ENCODE data around the gene CCNY. TPM values are rescaled to one million over a fixed set of nuclear protein-coding genes. Genes with fewer than 3 reads are reported as not detected.

Gene CCNY
- total RNA-seq (2022; extraction: Qiagen RNA extraction), result 47.0 to 52.6 TPM (median 51.5 TPM) in 5 replicates

DNA sequence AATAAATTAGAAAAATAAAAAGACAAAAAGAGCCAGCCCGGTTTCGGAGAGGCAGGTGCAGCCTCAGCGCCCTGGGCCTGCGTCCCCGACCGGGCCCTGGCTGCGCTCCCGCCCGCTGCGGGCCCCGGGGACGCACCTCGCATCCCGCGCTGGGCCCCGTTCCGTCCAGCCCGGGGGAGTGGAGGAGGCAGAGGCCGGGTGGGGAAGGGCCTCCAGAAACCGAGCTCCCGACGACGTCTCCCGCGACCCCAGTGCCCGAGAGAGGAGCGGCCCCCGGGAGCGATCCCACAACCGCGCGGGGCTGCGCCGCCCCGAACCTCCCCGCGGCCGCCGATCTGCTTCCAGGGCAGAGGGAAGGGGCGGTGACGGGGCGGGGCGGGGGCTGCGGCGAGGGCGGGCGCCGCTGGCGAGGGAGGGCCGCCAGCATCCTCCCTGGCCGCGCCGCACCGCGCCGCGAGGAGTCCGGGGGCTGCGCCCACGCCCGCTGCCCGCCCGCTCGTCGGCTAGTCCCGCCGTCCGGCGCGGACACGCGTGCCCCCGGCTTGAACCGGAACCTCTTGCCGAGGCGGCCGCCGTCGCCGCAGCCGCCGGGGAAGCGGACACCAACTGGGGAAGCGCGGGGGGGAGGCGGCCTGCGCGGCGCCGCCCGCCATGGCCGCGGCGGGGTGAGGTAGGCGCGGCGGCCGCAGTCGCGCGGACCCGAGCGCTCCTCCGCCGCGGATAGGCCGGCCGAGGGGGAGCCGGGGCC is at the start of gene CCNY:
CCNY (plus strand) TSS at position 426 of the 748 bp plus-strand sequence. CDS start 545 bp downstream, outside the sequence.

GRCh38 chr10:35605191-35605590 is 268.9 kb downstream of the CCNY start, which contains the start of gene GJD4:
GJD4 (plus strand) TSS chr10:35605341; CDS start chr10:35605568, 227 bp downstream.

Other genes starting within 250 kb of the CCNY start
- 21.1 to 24.2 TPM (median 22.3 TPM) in 5 replicates for gene CUL2, start 246.2 kb upstream of the CCNY start, total RNA-seq (2022; extraction: Qiagen RNA extraction)
- gene CREM, start 209.7 kb upstream of the CCNY start, total RNA-seq (2022; extraction: Qiagen RNA extraction), result 30.0 to 36.2 TPM (median 33.2 TPM) in 5 replicates

All from A549 treated with Mapracorat at 1 μM for 4 hours (cell line).